Fibroblast of the aortic adventitia (primary cell): Measurements from ENCODE around the gene SLC25A21. TPM values are rescaled to one million over a fixed set of nuclear protein-coding genes. Genes with fewer than 3 reads are reported as not detected.

Experiments used
- DNase-seq: peaks from one replicate; pipeline ENCODE4 v3.0.0-alpha.2; 2010; ENCODE audit warnings: low read depth
- H3K4me3 ChIP-seq: 2 replicates; pipeline ENCODE4 v1.5.1; 2011; ENCODE audit warnings: low read depth, mild to moderate bottlenecking, control low read depth, low read length, moderate library complexity
- small RNA-seq: library from RNA; depleted of rRNA; stranded (forward); fragments of <200 nt; gene quantifications from one replicate; pipeline ENCODE3, GENCODE V24; 2012
- total RNA-seq: library from RNA; depleted of rRNA; stranded (reverse); fragments of >200 nt; gene quantifications from 2 replicates; pipeline ENCODE4 v1.2.3, GENCODE V29; 2012; ENCODE audit warnings: low replicate concordance
- TF ChIP-seq, protein P1 (sequence below): IDR thresholded peaks from 2 replicates; pipeline ENCODE4 v1.5.1; 2011; ENCODE audit warnings: mild to moderate bottlenecking, low read length, control low read depth, inconsistent platforms; ENCODE audit not compliant: insufficient read depth

SLC25A21 gene
- total RNA-seq, 1 donor: 1.2 TPM

- no peak for DNase-seq
- TF ChIP-seq, protein P1, sequence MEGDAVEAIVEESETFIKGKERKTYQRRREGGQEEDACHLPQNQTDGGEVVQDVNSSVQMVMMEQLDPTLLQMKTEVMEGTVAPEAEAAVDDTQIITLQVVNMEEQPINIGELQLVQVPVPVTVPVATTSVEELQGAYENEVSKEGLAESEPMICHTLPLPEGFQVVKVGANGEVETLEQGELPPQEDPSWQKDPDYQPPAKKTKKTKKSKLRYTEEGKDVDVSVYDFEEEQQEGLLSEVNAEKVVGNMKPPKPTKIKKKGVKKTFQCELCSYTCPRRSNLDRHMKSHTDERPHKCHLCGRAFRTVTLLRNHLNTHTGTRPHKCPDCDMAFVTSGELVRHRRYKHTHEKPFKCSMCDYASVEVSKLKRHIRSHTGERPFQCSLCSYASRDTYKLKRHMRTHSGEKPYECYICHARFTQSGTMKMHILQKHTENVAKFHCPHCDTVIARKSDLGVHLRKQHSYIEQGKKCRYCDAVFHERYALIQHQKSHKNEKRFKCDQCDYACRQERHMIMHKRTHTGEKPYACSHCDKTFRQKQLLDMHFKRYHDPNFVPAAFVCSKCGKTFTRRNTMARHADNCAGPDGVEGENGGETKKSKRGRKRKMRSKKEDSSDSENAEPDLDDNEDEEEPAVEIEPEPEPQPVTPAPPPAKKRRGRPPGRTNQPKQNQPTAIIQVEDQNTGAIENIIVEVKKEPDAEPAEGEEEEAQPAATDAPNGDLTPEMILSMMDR: no peak
- no peak overlapping the region for H3K4me3 ChIP-seq
These were observed 538.8 kb downstream of the SLC25A21 start for GRCh38 chr14:36633580-36633979.

Small RNA genes lying within 50 kb of the gene (small RNA-seq; reads per million reads assigned to genes)
- gene MIR4503 (not detected), gene RNU6-273P (not detected)

Other genes with a start within 250 kb of the SLC25A21 start
- 12.5 and 32.1 TPM in 2 replicates for gene MIPOL1, start 25.3 kb upstream of the SLC25A21 start, total RNA-seq